Stimulated activated CD8-positive, alpha-beta memory T cell treated with anti-CD3 and anti-CD28 coated beads, Interleukin-7, amount 100 ng/mL, for 1 hour (primary cell): ENCODE data around the gene C9orf50.
"Not testable (repeated sequence)": the region's sequence is repeated elsewhere in the genome, so short reads cannot be mapped to it uniquely, and the experiment has no call there.

Experiments
- DNase-seq, 2 donors: peaks; one replicate each; pipeline ENCODE4 v3.0.0-alpha.2; 2020; ENCODE audit warnings: low read depth in 2 of 2

C9orf50 gene, protein sequence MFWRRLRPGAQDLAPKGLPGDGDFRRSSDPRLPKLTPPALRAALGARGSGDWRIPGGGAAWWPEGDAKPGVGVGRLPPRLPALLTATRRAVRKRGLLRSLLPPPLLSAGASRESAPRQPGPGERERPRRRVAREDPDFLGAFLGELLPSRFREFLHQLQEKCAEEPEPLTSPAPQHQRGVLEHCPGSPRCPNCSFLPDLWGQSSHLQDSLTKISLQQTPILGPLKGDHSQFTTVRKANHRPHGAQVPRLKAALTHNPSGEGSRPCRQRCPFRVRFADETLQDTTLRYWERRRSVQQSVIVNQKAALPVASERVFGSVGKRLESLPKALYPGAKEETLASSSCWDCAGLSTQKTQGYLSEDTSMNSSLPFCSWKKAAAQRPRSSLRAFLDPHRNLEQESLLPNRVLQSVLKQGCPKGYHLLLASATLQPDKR

DNA sequence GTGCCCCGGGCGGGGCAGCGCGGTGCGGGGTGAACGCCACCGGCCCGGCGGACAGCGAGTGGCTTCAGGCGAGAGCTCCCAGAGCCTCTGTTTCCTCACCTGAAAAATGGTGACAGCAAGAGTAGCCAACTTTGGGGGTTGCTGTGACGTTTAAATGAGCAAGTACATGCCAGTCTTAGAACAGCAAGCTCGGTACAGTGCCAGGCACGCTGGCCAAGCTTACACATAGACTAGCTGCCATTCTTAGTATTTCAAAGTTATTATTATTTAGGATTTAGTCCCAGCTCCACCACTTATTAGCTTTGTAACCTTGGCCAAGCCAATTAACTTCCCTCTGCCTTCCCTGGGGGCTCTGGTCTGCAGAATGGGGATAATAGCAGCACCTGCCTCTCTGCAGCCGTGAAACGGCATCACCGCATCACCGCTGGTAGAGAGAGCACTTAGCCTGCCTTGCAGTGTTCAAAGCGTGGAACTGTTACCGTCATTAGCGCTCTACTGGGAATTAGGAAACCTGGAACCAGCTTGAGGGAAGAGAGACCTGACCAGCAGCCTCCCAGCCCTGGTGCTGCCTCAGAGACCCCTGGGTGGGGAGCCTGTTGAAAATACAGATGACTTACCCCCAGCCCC lies at the start of gene C9orf50:
TSS of gene C9orf50 (minus strand) at position 433 of the 627 bp plus-strand sequence. CDS start 527 bp downstream, outside the sequence.
- DNase-seq, result no peak

DNA sequence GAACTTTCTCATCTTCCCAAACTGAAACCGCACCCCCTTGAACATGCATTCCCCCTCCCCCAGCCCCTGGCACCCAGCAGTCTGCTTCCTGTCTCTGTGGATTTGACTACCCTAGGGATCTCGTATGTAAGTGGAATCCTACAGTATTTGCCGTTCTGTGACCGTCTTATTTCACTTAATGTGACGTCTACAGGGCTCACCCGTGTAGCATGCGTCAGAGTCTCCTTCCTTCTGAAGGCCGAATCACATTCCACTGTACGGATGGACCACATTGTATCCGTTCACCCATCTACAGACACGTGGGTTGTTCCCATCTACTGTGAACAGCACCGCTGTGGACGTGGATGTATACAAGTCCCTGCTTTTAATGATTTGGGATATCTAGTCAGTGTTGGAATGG lies 49.0 kb upstream of the C9orf50 start:
- no peak for DNase-seq

DNA sequence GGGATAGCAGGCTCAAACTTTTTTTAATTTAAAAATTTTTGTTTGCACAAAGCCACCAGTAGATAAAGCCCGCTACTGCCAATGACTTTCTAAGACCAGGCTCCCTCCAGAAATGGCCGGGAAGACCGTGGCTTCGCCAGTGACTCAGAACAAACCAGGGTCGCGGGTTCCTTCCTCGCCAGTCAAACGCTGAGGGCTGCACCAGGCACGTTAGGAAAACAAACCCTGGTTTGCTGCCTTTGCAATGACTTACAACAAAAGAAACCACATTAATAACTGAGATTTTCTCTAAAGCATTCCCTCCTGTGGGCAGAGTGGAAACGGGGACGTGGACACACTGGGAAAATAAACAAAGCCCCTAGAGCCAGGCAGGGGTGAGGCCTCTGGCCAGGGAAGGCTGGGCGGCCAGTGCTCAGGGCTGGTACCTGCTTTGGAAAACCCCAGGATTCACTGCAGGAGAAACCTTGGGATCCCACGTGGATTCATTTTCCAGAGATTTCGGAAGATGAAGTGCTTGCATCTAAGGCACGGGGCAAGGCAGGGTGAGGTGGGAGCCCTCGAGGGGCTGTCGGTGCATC lies 48.3 kb upstream of the C9orf50 start:
- DNase-seq, result no peak

DNA sequence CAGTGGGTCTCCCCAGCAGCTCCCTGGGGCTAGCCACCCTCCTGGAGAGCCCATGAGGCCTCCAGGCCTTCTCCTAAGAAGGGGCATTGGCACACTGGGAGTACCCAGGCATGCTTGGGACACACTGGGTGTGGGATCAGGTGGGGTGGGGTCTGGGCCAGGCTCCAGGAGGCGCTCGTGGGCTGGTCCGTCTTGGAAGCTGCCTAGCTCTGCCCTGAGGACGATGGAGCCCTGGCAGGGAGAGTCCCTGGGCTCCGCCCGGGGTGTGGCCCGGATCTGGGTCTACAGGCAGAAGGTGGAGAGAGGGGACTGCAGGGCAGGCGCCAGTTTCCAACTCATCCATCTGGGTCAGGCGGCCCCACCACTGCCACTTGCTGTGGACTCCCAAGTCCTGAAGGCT lies 46.9 kb upstream of the C9orf50 start:
- DNase-seq, result no peak

DNA sequence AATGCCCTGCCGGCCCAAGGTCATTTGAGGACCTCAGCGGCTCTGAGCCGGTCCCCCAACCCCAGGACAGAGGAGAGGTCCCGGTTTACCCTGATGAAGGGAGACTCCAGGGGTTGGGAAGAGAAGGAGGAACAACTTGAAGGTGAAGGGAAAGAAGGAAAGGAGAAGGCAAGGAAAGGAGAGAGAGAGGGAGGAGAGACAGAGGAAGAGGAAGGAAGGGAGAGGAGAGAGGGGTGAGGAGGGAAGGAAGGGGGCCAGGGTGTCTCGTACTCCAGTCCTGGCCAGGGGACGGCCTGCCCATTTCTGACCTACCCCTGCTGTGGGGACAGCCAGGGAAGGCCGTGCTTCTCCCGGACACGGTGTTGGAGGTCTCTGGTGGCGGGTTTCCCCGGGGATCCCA lies 46.5 kb upstream of the C9orf50 start:
- no peak for DNase-seq

DNA sequence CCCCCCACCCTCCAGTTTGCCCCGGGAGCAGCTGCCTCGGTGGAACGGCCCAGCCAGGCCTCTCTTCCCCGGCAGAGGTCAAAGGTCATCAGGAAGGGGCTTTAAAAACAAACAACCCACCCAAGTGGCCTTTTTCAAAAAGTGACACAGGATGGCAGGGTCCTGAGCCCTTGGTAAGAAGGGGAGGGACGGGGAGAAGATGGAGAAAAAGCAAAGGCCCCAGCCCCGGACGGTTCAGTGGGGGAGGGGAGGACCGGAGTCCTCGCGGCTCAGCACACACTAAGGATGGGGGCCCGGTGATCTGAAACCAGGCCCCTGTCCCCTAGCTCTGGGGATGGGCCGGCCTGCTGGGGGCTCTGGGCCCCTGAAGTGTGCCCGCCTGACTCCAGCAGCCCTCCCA lies 45.7 kb upstream of the C9orf50 start:
- DNase-seq, result no peak

DNA sequence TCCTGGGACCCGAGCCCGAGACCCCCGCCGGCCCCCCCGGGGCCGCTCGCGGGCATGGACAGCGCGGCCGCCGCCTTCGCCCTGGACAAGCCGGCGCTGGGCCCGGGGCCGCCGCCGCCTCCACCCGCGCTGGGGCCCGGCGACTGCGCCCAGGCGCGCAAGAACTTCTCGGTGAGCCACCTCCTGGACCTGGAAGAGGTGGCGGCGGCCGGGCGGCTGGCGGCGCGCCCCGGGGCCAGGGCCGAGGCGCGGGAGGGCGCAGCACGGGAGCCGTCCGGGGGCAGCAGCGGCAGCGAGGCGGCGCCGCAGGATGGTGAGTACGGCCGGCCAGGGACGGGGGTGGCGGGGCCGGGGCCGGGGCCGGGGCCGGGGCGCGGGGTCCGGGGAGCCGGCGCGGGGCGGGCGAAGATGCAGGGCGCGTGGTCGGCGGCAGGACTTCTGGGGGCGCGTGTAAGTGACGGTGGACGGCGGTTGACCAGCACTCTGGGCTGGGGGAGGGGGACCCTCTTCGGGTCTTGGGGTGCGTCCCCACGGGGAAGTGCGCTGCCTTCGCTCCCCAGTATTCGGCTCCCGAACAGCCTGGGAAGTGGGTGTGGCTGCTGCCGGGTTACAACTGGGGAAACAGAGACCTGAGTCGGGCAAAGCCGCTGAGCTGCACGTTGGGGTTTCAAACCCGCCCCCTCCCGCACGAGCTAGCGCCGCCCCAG lies 45.1 kb upstream of the C9orf50 start:
- DNase-seq, result no peak

DNA sequence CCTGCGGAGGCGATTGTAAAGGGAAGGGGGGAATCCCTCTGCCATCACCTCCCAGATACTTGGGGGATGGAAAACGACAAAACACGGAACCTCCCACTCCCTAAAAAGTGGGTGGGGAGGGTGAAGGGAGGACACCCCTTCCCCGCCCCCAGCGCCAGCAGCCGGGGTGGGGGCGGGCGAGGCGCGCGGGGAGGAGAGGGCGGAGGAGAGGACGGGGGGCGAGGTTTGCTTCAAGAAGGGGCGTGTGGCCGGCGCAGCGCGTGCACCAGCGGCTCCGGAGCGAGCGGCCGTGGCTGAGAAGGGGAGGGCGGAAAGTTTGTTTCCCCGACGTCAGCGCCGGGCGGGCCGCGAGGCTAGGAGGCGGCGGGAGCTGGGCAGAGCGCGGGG lies 44.5 kb upstream of the C9orf50 start, which contains the start of gene PRRX2:
TSS of gene PRRX2 (plus strand) at position 259 of the 387 bp plus-strand sequence. CDS start 221 bp downstream, outside the sequence.
- DNase-seq, result no peak

DNA sequence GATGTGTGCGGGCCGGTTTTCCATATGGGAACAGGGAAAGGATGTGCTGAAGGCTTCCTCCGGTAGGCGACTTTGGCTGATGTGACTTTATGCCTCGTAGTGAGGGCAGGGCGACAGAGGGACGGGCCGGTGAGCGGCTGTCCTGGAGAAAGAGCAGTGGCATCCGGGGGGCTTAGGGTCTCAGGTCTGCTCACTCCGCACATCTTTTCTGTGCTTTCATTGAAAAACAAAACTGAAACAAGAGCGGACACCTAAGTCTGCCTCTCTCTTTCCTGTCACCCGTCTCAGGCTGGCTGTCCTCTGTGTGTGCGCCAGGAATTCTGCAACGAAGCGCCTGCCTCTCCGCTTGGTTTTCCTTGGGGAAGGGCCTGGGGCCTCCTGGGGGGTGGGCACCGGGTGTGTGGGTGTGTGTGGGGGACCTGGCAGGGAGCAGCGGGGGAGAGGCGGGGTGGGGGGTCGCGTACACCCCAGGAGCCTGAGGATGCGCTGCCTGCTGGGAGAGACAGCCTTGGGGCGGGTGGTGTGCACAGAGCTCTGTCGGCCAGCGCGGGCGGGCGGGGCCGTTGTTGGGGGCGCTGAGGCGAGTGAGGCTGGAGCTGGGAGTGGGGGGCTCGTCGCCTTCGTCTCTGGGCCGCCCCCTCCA lies 44.0 kb upstream of the C9orf50 start:
- DNase-seq, result no peak

DNA sequence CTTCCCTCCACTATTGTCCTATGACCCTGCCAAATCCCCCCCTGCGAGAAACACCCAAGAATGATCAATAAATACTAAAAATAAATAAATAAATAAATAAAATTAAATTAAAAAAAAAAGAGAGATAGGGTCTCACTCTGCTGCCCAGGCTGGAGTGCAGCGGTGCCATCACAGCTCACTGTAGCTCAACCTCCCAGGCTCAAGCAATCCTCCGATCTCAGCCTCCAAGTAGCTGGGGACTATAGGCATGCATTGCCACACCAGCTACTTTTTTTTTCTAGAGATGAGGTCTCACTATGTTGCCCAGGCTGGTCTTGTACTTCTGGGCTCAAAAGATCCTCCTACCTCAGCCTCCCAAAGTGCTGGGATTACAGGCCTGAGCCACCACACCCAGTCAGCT lies 41.3 kb upstream of the C9orf50 start:
- not testable (repeated sequence) for DNase-seq

DNA sequence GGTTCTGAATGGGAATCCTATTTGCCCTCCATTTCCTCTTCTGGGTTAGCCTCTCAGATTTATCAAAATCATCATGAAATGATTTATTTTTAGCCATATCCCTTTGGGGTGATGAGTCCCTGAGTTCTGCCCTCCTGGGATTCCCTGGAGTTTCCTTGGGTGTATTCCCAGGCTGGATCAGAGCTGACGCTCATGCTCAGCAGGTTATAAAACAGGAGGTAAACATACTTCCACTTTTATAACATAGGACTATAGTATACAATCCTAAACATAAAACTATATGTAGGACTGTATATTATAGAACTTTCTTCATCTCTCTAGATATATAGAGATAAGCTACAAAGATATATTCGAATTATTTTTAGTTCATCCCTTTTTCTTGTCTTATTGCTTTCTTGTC lies 40.1 kb upstream of the C9orf50 start:
- no peak for DNase-seq

DNA sequence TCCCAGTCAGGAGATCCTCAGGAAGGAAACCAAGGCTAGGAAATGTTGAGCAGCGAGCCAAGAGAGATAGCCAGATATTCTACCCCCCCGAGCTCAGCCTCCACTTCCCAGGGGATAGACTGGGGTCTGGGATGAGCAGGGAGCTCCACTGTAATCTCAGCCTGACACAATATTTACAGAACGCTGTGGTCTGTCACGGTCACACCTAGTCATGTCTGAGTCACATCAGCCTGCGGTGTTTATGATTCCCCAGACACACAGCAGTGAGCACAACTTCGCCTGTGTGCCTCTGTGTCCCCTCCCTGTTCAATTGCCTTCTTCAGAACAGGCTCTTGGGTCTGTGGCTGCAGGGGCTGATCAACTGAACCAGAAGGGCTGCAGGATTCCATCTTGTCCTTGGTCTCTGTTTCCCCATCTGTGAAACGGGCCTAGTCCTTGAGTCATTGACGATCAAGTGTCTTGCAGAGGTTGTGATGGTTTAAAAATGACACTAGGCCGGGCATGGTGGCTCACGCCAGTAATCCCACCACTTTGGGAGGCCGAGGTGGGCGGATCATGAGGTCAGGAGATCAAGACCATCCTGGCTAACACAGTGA lies 36.0 kb upstream of the C9orf50 start:
- no peak for DNase-seq

DNA sequence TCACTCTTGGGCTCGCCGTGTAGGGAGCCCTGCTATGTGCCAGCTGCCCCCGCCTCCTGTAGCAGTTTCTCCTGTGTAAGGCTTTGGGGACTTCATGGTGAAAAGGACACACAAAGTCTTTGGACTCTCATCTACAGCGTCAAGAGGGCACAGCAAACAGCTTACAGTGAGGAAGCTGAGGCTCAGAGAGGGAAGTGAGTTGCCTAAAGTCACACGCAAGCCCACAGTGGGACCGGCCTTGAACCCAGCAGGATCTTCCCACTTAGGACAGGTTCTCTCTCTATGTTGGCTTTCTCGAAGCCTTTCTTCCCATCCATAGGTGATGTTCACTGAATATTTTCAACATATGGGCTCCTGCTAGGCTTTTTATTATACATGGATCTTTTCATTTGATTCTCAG lies 34.8 kb upstream of the C9orf50 start:
- DNase-seq, result no peak

DNA sequence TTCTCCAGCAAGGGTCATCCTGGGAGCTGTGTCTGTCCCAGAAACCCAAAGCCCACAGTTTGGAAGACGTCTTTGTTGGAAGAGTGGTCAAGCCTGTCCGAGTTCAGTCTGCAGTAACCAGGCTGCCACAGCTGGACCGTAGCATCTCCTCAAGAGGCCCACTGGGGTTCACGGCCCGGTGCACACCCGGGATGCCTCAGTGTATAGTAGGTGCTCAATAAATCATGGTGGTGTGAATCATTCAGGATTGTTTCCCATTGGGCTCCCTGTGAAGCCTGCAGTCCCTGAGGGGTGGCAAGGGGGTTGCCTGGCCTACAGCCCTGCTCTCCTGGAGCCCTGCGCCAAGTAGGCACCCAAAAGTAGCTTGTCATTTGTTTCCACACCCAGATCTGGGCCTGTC lies 34.3 kb upstream of the C9orf50 start:
- DNase-seq, result no peak

DNA sequence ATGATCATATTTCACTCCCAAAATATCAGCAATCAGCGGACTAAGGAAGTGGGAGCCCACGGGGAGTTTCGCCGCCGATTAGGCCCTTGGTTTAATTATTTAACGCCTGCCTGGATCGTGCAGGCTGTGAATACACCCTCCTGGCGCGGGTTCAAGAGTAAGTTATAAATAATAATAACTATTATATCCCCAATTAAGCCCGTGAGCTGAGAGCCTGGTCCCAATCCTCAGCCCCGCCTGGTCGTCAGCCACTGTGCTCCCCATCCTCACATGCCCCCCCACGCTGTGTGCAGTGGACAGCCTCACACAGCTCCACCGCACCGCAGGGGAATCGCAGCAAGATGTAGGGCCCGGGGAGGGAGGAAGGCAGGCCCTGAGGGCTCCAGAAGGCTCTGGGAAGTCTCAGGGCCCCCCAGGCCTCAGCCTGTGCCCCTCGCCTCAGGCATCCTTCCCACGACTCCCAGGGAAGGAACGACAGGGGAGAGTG lies 33.7 kb upstream of the C9orf50 start:
- DNase-seq, result no peak

DNA sequence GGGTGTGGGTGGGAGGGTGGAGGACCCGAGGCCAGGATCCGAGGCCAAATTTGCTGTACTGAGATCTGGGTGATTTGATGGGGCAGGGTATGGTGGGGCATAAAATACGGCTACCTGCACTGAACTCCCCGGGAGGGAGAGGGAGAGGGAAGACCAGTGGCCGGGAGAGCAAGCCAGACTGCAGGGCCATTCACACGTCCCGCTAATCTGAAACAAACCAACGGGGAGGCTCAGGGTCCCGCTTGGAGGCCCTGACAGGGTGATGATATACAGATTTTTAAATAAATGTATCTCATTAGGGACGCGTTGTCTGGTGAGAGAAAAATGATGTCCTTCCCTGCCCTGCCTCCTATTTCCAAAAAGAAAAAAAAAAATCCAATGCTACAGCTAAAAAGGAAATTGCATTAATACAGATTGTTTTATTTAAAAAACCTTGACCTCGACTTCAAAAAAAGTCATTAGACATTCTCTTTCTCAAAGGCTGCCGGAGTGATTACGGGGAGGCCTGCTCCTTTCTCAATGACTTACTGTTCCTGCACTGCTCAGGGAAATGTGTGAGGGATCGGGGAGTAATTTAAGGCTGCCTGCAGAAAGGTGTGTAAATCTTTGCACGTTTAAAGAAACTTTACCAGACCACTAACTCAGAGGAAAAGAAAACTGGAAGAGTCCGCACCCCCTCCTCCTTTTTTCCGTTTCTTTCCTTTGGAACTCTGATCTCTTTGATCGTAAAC lies 33.1 kb upstream of the C9orf50 start:
- DNase-seq, result no peak

DNA sequence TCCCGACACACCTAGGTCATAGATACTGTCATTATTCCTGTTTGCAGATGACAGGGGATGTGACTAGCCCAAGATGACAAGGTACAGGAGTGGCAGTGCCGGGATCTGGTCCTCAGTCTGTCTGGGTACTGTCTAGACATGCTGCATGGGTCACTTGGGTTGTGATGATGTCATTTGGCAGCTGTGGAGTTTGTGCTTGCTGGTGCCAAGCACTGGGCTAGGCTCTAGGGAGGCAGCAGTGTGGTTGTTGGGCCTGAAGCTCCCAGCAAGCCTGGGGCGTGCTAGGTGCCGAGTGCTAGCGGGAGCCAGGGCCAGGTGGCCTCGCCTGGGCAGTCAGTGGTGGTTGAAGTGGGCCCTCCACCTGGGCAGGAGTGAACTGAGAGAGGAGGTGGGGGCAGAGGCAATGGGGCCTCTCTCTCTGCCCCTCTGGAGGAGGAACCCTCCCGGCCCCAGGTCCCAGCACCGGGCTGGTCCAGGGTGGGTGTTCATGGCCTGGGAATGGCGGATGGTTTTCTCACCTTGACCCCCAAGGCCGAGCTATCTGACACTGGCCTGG lies 29.9 kb upstream of the C9orf50 start:
- DNase-seq, result no peak

DNA sequence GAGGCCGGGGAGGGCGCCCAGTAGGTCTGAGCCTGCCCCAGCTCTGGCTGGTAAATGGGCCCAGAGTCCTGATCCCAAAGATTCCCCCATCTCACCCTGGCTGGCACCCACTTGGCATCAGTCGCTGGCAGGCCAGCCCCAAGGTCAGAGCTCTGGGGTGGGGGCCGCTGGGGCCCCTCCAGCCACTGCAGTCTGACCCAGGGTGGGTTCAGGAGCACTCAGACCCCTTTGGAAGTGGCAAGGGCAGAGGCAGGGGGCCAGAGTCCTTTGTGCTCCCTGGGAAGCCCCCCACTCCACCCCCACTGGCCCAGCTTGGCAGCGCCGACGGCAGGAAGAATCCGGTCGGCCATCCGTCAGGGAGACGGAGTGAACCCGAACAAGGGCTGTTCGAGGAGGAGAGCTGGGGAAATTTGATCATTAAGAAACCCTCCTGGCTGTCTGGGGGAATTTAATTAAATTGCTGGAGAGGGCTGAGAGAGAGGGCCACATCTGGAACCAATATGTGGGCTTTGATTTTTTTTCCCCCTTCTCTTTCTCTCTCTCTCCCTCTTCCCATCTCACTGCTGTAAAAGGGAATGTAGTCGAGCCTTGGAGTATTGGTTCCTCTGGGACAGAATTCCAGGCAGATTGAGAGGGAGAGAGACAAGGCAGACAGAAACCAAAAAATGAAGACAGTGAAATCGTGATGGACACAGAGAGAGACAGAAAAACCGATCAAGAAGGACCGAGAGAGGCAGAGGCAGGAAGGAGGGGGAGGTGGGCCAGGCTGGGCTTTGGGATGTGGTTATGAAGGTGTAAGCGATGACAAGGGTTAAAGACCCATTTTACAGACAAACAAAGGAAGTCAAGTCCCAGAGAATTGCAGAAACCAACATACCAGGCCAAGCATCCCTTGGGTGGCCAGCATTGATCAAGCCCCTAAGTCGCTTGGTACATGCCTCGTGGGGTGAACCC lies 29.1 kb upstream of the C9orf50 start:
- DNase-seq, result no peak

DNA sequence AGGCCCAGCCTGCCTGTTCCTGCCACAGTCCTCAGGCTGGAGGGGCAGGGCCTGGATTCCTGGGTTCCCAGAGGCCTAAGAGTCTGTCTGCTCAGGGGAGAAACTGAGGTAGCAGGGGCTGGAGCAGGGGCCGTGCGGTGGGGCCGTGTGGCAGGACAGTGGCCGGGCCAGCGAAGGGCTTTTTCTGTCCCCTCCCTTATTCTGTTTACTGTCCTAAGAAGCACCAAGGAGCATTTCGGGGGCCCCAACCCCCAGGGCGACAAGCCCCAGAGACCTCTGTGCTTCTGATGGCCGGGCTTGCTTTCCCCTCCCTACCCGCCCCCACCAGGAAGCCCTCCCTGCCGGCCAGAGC lies 27.8 kb upstream of the C9orf50 start:
- no peak for DNase-seq
